ENCODE results near the gene DGKI. TPM values are rescaled to one million over a fixed set of nuclear protein-coding genes. Genes with fewer than 3 reads are reported as not detected.

DGKI gene
- polyA plus RNA-seq, 1 donor: 0.68 TPM

DNA sequence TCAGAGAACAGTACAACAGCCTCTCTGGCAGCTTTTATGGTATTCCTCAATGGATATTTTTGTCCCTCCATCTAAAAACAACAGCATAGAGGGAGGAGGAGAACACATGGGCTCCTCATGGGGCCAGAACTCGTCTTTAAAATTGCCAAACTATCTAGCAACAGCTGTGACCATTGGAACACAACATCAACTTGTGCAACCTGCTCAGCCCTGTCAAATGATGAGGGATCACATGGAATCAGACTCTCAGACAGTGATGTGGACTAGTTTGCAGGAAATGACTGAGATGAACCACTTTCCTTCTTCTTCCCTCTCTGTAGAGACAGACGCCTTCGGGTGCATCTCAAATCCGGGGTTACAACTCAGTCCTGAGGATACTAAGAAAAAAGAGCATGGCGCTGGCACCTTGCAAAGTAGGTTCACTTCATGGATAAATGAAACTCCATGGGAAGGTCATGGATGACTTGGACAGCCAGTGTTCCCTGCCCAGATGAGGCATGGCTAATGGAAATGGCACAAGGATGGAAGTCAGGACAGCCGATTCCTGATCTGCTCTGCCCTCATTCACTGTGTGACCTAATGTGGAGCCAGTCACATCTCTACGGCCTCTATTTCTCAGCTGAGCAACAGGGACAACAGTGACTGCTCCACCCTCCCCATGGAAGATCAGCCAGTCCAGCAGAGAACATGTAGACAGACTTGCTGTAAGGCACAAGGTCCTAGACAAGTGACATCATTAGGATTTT, 24.6 kb upstream of the DGKI start:
- no peak for DNase-seq (ENCODE audit: low read depth)

- DNase-seq (ENCODE audit: low read depth): no peak
These were observed 23.9 kb upstream of the DGKI start for GRCh38 chr7:137870684-137871083.

DNA sequence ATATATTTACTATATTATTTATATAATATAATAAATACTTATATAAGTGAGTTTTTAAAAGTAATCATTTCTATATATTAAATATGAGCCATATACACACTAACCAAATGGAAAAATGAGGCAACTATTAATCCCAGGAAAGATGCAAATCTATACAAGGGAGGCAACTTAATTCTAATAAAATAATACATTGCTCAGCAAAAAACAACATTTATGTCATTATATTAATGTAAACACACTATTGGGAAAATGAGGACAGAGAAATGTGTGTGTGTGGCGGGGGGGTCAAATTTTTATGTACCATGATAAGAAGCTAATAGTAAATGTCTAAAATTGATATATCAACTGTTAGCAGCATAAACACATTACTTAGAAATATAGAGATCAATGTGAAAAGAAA, 23.3 kb upstream of the DGKI start:
- DNase-seq (ENCODE audit: low read depth): no peak

DNA sequence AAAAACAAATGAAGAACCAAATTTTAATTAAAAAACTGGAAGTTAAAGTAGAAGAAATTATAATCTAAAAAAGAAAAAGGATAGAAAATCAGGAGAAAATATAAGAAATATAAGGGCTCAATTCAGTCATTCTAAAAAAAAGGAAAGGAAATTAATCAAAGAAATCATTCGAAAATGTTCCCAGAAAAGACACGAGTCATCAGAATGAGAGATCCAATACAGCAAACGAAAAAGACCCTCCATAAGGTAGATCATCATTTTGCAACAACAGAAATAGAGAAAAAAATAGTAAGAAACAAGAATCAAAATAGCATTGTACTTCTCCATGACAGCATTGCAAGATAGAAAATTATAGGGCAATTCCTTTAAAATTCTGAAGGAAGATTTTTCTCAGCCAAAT, 22.5 kb upstream of the DGKI start:
- DNase-seq (ENCODE audit: low read depth): no peak

DNA sequence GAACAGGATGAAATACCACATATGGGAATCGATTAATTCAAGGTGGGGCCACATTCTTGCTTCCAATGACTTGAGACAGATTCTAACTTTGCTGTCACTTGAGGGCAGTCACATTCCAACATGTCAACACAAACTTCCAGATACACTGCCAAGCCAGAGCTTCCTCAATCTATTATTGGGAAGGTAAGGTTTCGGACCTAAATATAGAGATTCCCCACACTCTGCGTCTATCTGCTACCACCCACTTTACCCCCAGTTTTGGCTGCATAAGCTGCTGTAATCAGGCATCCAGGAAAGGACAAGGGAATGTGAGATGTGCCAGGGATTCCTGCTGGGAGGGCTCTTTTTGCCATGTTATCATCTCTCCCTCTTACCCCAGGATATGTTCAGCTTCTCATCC, 20.5 kb upstream of the DGKI start:
- no peak for DNase-seq (ENCODE audit: low read depth)

DNA sequence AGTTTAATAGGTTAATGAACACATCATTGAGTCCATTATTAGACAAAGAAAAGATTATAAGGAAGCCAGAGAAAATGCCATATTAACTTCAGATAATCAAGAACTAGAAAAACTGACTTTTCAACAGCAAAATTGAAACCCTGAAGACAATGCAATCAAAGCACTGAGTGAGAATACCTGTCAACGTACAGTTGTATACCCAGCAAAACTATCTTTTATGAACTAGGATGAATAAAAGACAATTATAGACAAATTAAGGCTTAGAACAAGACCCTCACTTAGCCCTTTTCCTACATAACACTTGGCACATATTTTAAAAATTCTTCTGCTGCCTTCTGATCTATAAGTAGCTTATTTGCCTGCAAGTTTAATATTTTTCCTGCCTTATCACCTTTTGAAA, 19.0 kb upstream of the DGKI start:
- no peak for DNase-seq (ENCODE audit: low read depth)

DNA sequence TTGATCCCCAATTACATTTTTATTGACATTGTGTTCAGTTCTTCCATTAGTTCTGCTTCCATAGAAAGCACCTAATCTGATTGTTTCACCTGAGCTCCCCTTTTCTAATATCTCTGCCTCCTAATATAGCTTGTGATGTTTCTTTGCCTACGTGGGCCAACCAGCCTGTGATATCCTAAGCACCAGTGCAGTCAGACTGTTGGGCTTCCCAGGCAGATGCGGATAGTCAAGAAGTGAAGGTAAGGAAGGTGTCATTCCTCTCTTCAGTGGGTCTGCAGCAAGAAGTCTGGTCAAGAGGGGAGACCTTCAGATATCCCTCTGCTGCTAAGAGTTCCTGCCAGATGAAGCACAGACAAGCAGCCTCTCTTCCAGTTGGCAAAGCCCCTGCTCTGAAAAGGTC, 16.2 kb upstream of the DGKI start:
- DNase-seq (ENCODE audit: low read depth): no peak

DNA sequence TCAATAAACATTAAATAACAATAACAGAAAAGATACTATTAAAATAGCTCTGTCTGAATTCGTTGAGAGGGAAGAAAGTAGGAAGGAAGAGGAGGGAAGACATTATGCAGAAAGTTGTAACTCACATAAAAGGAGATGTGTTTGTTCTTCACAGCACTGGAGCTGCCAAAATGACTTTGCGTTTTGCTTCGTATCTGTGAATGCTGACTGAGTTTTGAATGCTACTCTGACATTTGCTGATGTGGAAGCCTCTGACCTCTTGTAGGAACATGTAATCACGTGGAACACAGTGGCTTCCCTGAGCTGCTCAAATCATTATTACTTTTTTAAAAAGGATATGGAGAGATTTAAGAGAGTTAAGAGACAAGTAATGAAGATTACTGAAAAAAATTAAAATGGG, 15.6 kb upstream of the DGKI start:
- DNase-seq (ENCODE audit: low read depth): no peak

- no peak for DNase-seq (ENCODE audit: low read depth)
These were observed 13.8 kb upstream of the DGKI start for GRCh38 chr7:137860542-137860941.

GRCh38 chr7:137853053-137853452, 6.3 kb upstream of the DGKI start:
- no peak for DNase-seq (ENCODE audit: low read depth)

DNA sequence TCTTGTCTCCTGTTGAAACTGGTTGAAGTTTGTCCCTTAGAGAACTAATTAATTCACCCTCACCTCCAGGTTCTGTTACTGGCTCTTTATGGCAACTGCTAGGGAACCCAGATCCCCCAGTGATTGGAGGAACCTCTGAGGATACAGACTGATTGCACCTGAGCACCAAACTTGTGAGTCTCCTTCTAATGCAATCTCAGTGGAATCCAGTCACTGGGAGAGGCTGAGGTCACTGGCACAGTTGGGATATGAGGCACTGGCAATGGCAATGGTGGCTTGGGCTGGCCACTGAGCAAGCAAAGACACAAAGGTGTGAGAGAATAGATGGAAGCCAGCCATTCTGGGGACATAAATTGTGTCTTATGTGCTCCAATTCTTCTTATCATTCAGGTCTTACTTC, 5.3 kb upstream of the DGKI start:
- DNase-seq (ENCODE audit: low read depth): no peak

DNA sequence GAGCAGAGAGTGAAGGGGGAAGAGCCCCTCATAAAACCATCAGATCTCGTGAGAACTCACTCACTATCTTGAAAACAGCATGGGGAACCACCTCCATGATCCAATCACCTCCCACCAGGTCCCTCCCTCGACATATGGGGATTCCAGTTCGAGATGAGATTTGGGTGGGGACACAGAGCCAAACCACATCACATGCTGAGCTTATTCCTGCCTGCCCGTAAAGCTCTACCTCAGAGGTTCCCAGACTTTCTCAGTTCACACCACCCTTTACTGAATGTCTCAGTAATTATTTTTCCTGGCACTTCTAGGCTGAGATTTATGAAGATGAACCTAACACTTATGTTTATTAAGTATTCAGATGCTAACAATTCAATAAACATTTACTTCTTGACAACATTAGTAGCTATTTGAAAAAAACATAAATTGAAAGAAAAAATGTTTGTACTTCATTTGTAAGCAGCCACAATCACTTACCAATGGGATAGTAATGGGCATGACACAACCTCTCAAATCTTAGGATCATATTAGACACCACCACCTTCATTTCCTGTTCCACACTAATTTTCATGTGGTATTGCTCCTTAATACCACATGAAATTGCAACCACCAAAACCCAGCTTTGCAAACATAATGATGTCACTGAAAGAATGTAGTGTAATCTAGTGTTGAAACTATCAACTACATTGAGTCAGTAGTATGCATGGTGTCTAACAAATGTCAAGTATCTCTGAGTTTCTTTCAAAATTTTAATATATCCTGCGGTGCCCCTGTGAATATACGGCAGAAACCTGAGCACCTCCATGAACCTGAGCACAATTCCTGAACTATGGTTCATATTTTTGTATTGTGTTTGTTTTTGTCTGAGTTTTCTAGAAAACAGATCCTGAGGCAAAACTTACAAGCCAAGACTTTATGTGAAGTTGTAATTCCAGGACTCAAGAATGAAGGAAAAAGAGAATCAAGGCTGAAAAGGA, 4.5 kb upstream of the DGKI start:
- DNase-seq (ENCODE audit: low read depth): no peak

- no peak for DNase-seq (ENCODE audit: low read depth)
These were observed 3.8 kb upstream of the DGKI start for GRCh38 chr7:137850571-137850970.

DNA sequence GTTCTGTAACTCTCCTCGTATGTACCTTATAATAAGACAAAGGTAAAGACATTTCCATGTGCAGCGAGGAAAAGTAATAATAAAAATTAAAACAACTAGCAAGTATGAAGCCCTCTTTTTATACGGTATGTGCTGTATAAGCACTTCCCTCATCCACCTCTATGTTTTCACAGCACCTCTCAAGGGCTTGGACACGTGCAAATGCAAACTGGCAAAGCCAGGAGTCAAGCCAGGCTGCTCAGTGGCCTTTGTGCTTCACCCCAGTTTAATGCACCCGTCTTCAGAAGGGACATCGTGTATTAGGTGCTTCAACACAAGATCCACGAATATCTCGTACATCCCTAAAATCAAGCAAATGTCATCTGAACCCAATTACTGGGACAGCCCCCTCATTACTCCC, 1.3 kb upstream of the DGKI start:
- no peak for DNase-seq (ENCODE audit: low read depth)

GRCh38 chr7:137847568-137848050, 835 bp upstream of the DGKI start:
- no peak for DNase-seq (ENCODE audit: low read depth)

- DNase-seq (ENCODE audit: low read depth): no peak
These were observed 286 bp downstream of the DGKI start for GRCh38 chr7:137846549-137846826.

- no peak for DNase-seq (ENCODE audit: low read depth)
These were observed 1.9 kb downstream of the DGKI start for GRCh38 chr7:137844677-137845425.

- DNase-seq (ENCODE audit: low read depth): no peak
These were observed 6.6 kb downstream of the DGKI start for GRCh38 chr7:137839903-137840779.

- DNase-seq (ENCODE audit: low read depth): no peak
These were observed 8.0 kb downstream of the DGKI start for GRCh38 chr7:137838706-137839315.

GRCh38 chr7:137836541-137836940, 10.2 kb downstream of the DGKI start:
- DNase-seq (ENCODE audit: low read depth): no peak

GRCh38 chr7:137836113-137836509, 10.7 kb downstream of the DGKI start:
- no peak for DNase-seq (ENCODE audit: low read depth)

Data from forelimb muscle (tissue), 1 donor.